Nephron progenitor cell (in vitro differentiated cells): ENCODE results near the gene TDP2.

Source experiments
- DNase-seq: peaks from one replicate; pipeline ENCODE4 v3.0.0; 2021
- H3K27ac Mint-ChIP-seq: 2 replicates; pipeline ENCODE4 v1.8.0; 2021; ENCODE audit warnings: mild to moderate bottlenecking, moderate library complexity, mixed read lengths
- H3K27me3 Mint-ChIP-seq: 2 replicates; pipeline ENCODE4 v1.8.0; 2021; ENCODE audit warnings: mild to moderate bottlenecking, low read depth, mixed read lengths; ENCODE audit not compliant: poor library complexity
- H3K36me3 Mint-ChIP-seq: 2 replicates; pipeline ENCODE4 v1.8.0; 2021; ENCODE audit warnings: low read depth, mixed read lengths
- H3K4me1 Mint-ChIP-seq: 2 replicates; pipeline ENCODE4 v1.8.0; 2021; ENCODE audit warnings: mixed read lengths
- H3K4me3 Mint-ChIP-seq: 2 replicates; pipeline ENCODE4 v1.8.0; 2021; ENCODE audit warnings: mild to moderate bottlenecking, moderate library complexity, mixed read lengths
- H3K9me3 Mint-ChIP-seq: 2 replicates; pipeline ENCODE4 v1.8.0; 2021; ENCODE audit warnings: mild to moderate bottlenecking, moderate library complexity, mixed read lengths
- CTCF ChIP-seq: fragments of 200-600 bp; sonication (generic); IDR thresholded peaks from 2 replicates; pipeline ENCODE4 v1.5.0; 2021; ENCODE audit warnings: antibody characterized with exemption

The TDP2 gene

GRCh38 chr6:24614648-24615047 is 52.1 kb downstream of the TDP2 start:
- Mint-ChIP-seq H3K4me1 (no peaks in the 10 kb centered on the region), H3K36me3 (no peaks in the 10 kb centered on the region), H3K9me3 (peaks cover 7% of the 10 kb centered on the region), H3K4me3 (no peak overlapping the region), H3K27ac (no peak overlapping the region), H3K27me3 (peaks cover 8% of the 10 kb centered on the region)
- no peak for TF ChIP-seq CTCF
- no peak for DNase-seq

- H3K4me3 Mint-ChIP-seq = no peak overlapping the region
- H3K27ac Mint-ChIP-seq = no peak overlapping the region
Measured at GRCh38 chr6:24614043-24614420, 52.7 kb downstream of the TDP2 start.

GRCh38 chr6:24613361-24614042 is 53.2 kb downstream of the TDP2 start:
- DNase-seq = no peak
- Mint-ChIP-seq H3K27ac (no peak overlapping the region), H3K27me3 (peaks cover 8% of the 10 kb centered on the region), H3K9me3 (peaks cover 3% of the 10 kb centered on the region), H3K4me3 (no peak overlapping the region), H3K4me1 (no peaks in the 10 kb centered on the region), H3K36me3 (no peaks in the 10 kb centered on the region)
- no peak for TF ChIP-seq CTCF

More at GRCh38 chr6:24614043-24614420, 52.7 kb downstream of the TDP2 start:
- H3K27me3 Mint-ChIP-seq = peaks cover 8% of the 10 kb centered on the region
- TF ChIP-seq CTCF = no peak
- no peaks in the 10 kb centered on the region for H3K36me3 Mint-ChIP-seq
- no peak for DNase-seq
- no peaks in the 10 kb centered on the region for H3K4me1 Mint-ChIP-seq
- peaks cover 7% of the 10 kb centered on the region for H3K9me3 Mint-ChIP-seq

- no peak for TF ChIP-seq CTCF
- H3K9me3 Mint-ChIP-seq = no peaks in the 10 kb centered on the region
- H3K4me3 Mint-ChIP-seq = no peak overlapping the region
- no peak overlapping the region for H3K27ac Mint-ChIP-seq
- peaks cover 8% of the 10 kb centered on the region for H3K27me3 Mint-ChIP-seq
- no peaks in the 10 kb centered on the region for H3K36me3 Mint-ChIP-seq
- no peak for DNase-seq
- H3K4me1 Mint-ChIP-seq = no peaks in the 10 kb centered on the region
Measured at GRCh38 chr6:24610672-24611071, 56.0 kb downstream of the TDP2 start.

- H3K4me3 Mint-ChIP-seq = no peak overlapping the region
- no peak overlapping the region for H3K27ac Mint-ChIP-seq
- H3K27me3 Mint-ChIP-seq = peaks cover 8% of the 10 kb centered on the region
- no peaks in the 10 kb centered on the region for H3K36me3 Mint-ChIP-seq
- no peaks in the 10 kb centered on the region for H3K9me3 Mint-ChIP-seq
- TF ChIP-seq CTCF = no peak
- no peaks in the 10 kb centered on the region for H3K4me1 Mint-ChIP-seq
- no peak for DNase-seq
Measured at GRCh38 chr6:24607310-24608105, 59.2 kb downstream of the TDP2 start.
